PFSK-1 (cell line): Measurements from ENCODE around the gene CCND3.

ENCODE experiments used
- FOXP2 ChIP-seq: optimal IDR thresholded peaks from 2 replicates; pipeline ENCODE3; 2011; ENCODE audit warnings: borderline replicate concordance, control low read depth, inconsistent platforms; ENCODE audit not compliant: insufficient read depth; ENCODE audit errors: extremely low read length, extremely low read depth
- POLR2AphosphoS5 ChIP-seq: IDR thresholded peaks from 2 replicates; pipeline ENCODE4 v1.6.1; 2012; ENCODE audit warnings: low read depth, mild to moderate bottlenecking, control low read depth, low read length, moderate library complexity
- REST ChIP-seq, 2 experiments: IDR thresholded peaks; 2 replicates each; pipeline versions ENCODE4 v1.6.1 to v1.8.0; 2011 to 2012; ENCODE audit warnings: low read depth in 2 of 2, low read length in 2 of 2, control low read depth in 1 of 2, inconsistent platforms in 1 of 2, mild to moderate bottlenecking in 1 of 2, moderate library complexity in 1 of 2; ENCODE audit not compliant: insufficient read depth in 1 of 2
- SIN3A ChIP-seq: IDR thresholded peaks from 2 replicates; pipeline ENCODE4 v1.6.1; 2012; ENCODE audit warnings: mild to moderate bottlenecking, low read length, moderate library complexity, borderline replicate concordance; ENCODE audit not compliant: insufficient read depth
- TAF1 ChIP-seq: IDR thresholded peaks from 2 replicates; pipeline ENCODE4 v1.6.1; 2012; ENCODE audit warnings: low read length, control low read depth, borderline replicate concordance; ENCODE audit not compliant: insufficient read depth

Gene CCND3

GRCh38 chr6:41932378-41932777, 9.2 kb downstream of the CCND3 start:
- TF ChIP-seq TAF1 (no peak), REST (IDR thresholded peaks at IDR 0.05; ENCODE audit: insufficient read depth in 1 of 2, low read depth in 2 of 2, low read length in 2 of 2) (no peak), FOXP2 (no peak), SIN3A (no peak), POLR2AphosphoS5 (no peak)

- TF ChIP-seq FOXP2 (no peak), TAF1 (no peak), POLR2AphosphoS5 (no peak), SIN3A (no peak), REST (IDR thresholded peaks at IDR 0.05; ENCODE audit: insufficient read depth in 1 of 2, low read depth in 2 of 2, low read length in 2 of 2) (no peak)
Measured at GRCh38 chr6:41931792-41932191, 9.8 kb downstream of the CCND3 start.

- TF ChIP-seq SIN3A: no peak
- no peak for TF ChIP-seq TAF1
- TF ChIP-seq FOXP2: no peak
Measured at GRCh38 chr6:41929924-41930323, 11.7 kb downstream of the CCND3 start.

- TF ChIP-seq TAF1 (no peak), REST (IDR thresholded peaks at IDR 0.05; ENCODE audit: insufficient read depth in 1 of 2, low read depth in 2 of 2, low read length in 2 of 2) (no peak), FOXP2 (no peak), SIN3A (no peak), POLR2AphosphoS5 (no peak)
Measured at GRCh38 chr6:41927253-41927652, 14.4 kb downstream of the CCND3 start.

- TF ChIP-seq REST (IDR thresholded peaks at IDR 0.05; ENCODE audit: insufficient read depth in 1 of 2, low read depth in 2 of 2, low read length in 2 of 2) (no peak), FOXP2 (no peak)
Measured at GRCh38 chr6:41922154-41922553, 19.5 kb downstream of the CCND3 start.
